AG20443 (cell line): ENCODE data around the gene CYB5R3.
"Not testable (repeated sequence)": the region's sequence is repeated elsewhere in the genome, so short reads cannot be mapped to it uniquely, and the experiment has no call there.

Experiments used
- DNase-seq: peaks from one replicate; pipeline ENCODE4 v3.0.0; 2012; ENCODE audit warnings: low spot score, mixed read lengths

Gene CYB5R3

GRCh38 chr22:42596863-42597530, 52.2 kb downstream of the CYB5R3 start:
- DNase-seq, result no peak

GRCh38 chr22:42596336-42596735, 52.9 kb downstream of the CYB5R3 start:
- no peak for DNase-seq

GRCh38 chr22:42595434-42595833, 53.8 kb downstream of the CYB5R3 start:
- DNase-seq, result no peak

- DNase-seq, result no peak
Measured at GRCh38 chr22:42591987-42592386, 57.2 kb downstream of the CYB5R3 start.

GRCh38 chr22:42587588-42588175, 61.5 kb downstream of the CYB5R3 start:
- no peak for DNase-seq

- DNase-seq, result no peak
Measured at GRCh38 chr22:42586381-42586780, 62.8 kb downstream of the CYB5R3 start.

- DNase-seq, result no peak
Measured at GRCh38 chr22:42585096-42585495, 64.1 kb downstream of the CYB5R3 start.

GRCh38 chr22:42584364-42584940, 64.7 kb downstream of the CYB5R3 start:
- DNase-seq, result no peak

GRCh38 chr22:42582987-42583386, 66.2 kb downstream of the CYB5R3 start:
- no peak for DNase-seq

GRCh38 chr22:42581762-42582716, 67.2 kb downstream of the CYB5R3 start:
- peak; percentile 95 for DNase-seq

- not testable (repeated sequence) for DNase-seq
Measured at GRCh38 chr22:42581194-42581761, 67.9 kb downstream of the CYB5R3 start.

GRCh38 chr22:42580040-42580439, 69.2 kb downstream of the CYB5R3 start:
- not testable (repeated sequence) for DNase-seq

- no peak for DNase-seq
Measured at GRCh38 chr22:42577623-42578240, 71.5 kb downstream of the CYB5R3 start.

GRCh38 chr22:42577141-42577540, 72.1 kb downstream of the CYB5R3 start:
- DNase-seq, result not testable (repeated sequence)

- not testable (repeated sequence) for DNase-seq
Measured at GRCh38 chr22:42575996-42576574, 73.1 kb downstream of the CYB5R3 start.

- DNase-seq, result not testable (repeated sequence)
Measured at GRCh38 chr22:42574468-42574867, 74.7 kb downstream of the CYB5R3 start.

GRCh38 chr22:42574046-42574445, 75.1 kb downstream of the CYB5R3 start:
- DNase-seq, result not testable (repeated sequence)

GRCh38 chr22:42571068-42571467, 78.1 kb downstream of the CYB5R3 start:
- DNase-seq, result not testable (repeated sequence)

GRCh38 chr22:42570580-42570979, 78.6 kb downstream of the CYB5R3 start:
- DNase-seq, result not testable (repeated sequence)

- DNase-seq, result not testable (repeated sequence)
Measured at GRCh38 chr22:42567950-42568349, 81.2 kb downstream of the CYB5R3 start.
